Activated CD4-positive, alpha-beta T cell treated with anti-CD3 and anti-CD28 coated beads for 1 hour (primary cell): Measurements from ENCODE around the gene SPHK1.
A peak's percentile ranks its signal among the peaks of the same experiment; 100 is the strongest.

Source experiments
- DNase-seq: peaks from one replicate; pipeline ENCODE4 v3.0.0-alpha.2; 2020

Gene SPHK1

DNA sequence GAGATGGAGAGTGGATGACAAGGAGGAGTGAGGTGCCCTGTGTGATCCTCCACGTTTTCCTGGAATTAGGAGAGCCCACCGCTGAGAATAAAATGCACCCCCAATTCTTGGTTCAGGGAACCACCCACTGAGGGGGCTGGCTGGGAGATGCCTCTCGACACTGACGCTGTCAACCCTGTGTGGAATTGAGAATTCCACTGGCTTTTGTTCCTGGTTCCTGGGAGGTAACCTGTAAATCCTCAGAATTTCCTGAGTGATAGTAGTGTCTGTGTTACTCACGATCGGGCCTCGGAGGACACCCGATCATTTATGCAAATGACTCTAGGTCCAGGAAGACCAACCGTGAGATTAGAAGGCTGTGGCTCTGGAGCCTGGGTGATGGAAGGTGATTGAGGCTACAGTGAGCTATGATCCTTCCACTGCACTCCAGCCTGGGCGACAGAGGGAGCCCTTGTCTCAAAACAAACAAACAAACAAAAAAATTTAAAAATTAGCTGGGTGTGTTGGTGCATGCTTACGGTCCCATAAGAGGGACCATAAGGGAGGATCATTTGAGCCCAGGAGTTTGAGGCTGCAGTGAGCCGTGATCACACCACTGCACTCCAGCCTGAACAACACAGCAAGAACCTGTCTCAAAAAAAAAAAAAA lies 19.0 kb upstream of the SPHK1 start:
- no peak for DNase-seq

DNA sequence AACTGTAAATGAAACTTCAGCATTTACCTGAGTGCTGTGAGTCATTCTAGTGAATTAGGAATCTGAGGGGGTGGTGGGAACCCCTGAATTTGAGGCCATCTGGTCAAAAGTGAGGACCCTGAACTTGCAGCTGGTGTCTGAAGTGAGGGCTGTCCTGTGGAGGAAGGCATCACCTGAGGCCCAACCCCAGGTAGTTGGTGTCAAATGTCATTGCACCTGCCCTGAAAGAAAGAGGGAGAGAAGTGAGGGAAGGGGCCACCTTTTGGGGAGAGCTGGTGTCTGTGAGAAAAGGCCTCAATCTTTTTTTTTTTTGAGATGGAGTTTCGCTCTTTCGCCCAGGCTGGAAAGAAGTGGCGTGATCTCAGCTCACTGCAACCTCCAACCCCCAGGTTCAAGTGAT lies 18.2 kb upstream of the SPHK1 start:
- DNase-seq = no peak

DNA sequence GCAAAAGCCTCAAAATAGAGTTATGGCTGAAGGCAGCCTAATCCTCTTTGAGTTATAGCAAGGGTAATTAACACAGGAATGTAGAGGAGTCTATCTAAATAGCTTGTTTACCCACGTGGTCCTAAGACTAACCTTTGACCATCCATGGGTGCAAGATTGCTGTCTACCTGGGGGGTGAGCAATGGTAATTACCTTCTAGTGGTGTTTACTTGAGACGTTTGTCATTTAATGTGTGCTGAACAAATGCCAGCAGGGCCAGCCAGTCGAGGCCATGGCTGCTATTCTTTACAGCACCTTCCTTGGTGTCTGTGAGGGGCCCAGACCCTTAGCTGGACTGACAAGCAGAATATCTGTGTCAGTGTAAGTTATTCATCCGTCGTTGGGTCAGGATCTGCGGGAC lies 16.8 kb upstream of the SPHK1 start:
- no peak for DNase-seq

DNA sequence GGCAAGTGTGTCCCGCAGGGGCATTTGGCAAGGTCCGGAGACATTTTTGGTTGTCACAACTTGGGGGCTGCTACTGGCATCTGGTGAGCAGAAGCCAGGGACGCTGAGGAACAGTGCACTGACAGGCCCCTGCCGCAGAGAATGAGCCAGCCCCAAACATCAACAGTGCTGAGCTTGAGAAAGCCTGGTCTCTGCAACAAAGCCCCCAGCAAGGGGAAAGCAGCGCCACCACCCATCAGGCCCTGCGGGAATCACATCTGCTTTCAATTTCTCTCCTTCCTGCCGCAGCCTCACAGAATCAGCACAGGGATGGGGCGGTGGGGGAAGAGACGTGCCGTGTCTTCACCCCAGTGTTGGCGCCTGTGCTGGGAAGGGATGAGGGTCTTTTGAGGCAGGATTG lies 15.9 kb upstream of the SPHK1 start:
- DNase-seq = no peak

DNA sequence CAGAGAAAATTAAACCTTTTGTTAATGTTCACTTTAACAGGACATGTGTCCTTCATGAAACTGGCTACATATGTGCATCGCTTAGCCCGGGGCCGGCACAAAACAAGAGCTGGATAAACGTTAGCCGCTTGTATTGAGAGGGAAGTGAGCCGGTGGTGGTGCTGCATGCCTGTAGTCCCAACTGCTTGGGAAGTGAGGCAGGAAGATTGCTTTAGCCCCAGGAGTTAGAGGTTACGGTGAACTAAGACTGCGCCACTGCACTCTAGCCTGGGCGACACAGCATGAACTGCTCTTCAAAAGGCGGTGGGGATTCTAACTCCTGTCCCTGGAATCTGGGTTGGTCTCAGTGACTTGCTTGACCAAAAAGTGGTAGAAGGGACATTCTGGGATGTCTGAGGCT lies 15.0 kb upstream of the SPHK1 start:
- no peak for DNase-seq

DNA sequence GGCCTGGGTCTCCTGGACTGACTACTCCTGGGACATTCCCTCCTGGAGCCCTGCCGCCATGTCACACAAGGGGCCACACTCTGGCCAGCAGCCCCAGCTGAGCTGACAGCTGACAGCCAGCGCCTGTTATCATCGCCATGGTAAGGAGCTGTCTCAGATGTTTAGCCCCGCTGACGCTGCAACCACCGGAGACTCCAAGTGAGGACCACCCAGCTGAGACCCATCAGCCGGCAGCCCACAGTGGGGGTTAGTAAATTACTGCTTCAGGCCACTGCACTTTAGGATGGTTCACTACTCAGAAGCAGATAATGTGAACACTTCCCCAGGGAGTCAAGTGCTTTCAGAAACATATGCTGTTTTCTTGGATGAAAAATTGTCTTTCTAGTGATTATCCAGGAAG lies 14.6 kb upstream of the SPHK1 start:
- no peak for DNase-seq

DNA sequence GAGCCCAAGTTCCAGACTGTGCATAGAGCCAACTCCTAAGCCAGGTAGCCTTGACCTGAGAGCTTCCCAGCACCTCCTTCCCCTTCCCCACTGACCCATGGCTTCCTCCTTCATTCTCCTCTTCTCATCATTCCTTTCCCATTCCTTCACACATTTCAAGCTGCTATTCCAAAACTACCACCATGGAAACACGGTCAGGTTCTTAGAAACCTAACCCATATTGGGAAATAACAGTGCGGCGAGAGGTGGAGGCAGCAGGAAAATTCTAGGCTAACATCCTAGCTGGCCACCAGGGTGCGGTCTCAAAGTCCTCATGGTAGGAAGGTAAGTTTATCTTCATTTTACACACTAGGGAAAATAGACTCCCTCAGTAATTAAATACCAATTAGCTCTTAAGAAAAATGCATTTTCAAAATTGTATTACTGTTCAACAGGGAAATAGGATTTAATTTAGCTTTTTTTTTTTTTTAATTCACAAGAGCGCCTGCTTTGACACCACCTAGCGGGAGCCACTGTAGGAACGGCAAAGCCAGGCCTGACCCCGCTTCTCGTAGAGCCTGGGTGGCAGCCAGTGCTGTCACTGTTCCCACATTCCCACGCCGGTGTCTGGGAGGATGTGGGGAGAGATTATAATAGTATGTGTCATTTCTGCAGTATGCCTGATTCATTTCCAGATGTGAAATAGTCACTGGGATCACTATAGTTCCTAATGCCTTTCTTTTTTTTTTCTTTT lies 14.0 kb upstream of the SPHK1 start:
- DNase-seq = no peak

DNA sequence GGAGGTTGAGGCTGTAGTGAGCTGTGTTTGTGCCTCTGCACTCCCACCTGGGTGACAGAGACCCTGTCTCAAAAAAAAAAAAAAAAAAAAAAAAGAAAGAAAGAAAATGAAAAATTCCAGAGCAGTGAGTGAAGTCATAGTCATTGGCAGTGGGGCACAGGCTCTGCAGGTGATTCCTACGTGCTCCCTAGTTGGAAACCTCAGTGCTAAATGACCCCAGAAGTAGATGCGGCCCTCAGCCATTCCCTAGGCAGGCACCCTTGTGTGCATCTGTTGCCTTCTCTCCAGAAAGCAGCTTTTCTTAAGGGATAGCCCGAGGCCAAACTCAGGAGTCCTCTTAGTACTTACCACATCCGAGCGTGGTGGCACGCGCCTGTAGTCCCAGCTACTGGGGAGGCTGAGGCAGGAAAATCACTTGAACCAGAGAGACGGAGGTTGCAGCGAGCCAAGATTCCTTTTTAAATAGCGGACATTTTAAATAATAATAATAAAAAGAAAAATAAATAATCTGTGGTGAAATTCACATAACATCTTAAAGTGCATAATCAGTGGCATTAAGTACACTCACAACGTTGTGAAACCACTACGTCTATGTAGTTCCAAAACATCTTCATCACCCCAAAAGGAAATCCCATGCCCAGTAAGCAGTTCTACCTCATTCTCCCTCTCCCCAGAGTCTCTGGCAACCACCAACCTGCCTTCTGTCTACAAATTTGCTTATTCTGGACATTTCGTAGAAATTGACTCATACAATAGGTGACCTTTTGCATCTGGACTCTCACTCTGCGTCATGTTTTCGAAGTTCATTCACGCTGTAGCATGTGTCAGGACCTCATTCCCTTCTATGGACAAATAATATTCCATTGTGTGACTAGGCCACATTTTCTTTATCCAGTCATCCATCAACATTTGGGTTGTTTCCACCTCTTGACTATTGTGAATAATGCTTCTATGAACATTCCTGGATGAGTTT lies 12.5 kb upstream of the SPHK1 start:
- no peak for DNase-seq

DNA sequence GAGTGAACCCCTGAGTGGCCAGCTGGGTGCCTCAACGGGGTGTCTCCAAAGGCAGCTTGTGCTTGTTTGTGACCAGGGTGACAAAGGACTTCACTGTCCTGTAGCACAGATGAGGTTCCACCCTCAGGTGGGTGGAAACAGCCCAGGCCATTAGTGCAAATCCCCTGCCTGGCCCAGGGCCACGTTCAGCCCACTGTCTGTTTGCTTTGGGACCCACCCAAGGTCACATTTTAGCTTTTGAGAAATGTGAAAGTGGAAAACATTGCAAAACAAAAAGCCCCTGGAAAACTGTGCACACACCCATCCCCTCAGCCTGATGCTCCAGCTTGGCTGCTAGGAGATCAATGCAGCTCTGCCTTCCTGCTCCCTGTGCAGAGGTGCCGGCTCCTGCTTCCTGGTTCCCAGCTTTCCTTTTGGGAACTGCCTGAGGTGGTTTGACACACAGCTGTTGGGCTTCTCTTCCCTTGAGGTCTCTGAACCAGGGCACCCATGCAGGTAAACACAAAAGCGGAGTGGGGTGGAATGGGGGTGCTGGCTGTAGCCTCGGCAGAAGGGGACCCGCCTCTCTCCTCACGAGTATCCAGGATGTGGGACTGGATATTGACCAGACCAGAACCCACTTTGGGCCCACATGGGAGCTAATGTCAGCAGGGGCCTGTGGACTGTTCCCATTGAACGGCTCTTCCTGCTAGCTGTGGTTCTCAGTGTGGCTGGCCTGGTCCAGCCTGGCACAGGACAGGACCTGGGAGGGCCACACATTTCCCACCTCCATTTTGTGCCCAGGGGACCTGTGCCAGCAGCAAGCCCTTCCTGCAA lies 7.9 kb upstream of the SPHK1 start:
- DNase-seq = no peak

DNA sequence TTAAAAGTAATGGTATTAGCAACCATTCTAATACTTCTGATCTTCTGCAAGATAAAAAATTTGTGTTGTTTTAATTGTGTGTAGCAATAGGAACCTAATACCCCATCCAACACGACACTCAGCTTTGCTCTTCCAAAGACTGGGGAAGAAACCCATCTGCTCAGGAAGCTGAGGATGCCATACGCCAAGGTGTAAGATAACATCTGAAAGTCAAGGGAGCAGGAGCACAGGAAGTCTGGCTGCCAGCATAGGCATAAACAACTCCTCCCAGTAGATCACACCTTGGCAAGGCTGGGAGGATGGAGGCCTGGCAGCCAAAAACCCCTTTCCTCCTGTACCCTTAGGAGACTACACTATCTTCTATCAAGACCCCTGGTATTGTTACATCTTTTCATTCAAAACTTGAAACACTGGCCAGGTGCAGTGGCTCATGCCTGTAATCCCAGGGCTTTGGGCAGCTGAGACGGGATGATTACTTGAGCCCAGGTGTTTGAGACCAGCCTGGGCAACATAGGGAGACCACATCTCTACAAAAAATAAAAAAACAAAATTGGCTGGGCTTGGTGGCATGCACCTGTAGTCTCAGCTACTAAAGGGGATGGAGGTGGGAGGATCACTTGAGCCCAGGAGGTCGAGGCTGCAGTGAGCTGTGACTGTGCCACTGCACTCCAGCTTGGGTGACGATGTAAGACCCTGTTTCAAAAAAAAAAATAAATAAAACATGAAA lies 5.7 kb upstream of the SPHK1 start:
- DNase-seq = no peak

DNA sequence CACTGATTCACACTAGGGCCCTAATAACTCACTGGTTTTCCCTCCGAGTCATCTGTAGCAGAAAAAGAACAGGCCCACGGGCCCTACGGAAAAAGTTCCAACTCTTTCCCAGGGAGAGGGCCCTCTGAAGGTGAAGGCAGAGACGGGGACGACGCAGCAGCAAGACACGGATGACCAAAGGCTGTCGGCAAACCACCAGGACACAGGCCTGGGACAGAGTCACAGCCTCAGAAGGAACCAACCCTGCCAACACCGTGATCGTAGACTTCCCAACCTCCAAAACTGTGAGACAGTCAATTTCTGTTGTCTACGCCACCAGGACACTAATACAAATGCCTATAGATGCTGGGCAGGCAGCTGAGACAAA lies 5.2 kb upstream of the SPHK1 start:
- DNase-seq = no peak

DNA sequence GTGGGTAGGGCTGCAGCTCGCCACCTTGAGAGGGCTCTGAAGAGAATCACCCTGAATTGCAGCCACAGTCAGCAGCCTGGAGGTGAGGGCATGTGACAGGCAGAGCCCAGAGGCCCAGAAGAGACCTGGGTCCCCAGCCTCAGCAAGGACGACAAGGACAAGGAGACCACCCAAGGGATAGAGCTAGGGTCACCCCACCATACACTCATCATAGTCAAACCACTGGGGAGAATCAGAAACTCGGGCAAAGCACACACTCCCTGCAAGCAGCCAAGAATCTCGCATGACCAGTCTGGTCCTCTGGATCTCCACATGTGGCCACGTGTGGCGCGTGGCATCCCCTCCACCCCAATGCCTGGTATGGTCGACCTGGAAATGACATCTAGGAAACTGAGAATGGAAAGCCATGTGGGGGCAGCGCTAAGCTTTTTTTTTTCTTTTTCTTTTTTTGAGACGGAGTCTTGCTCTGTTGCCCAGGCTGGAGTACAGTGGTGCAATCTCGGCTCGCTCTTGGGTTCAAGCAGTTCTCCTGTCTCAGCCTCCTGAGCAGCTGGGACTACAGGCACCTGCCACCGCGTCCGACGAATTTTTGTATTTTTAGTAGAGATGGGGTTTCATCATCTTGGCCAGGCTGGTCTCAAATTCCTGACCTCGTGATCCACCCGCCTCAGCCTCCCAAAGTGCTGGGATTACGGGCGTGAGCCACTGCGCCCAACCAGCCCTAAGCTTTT lies 4.6 kb upstream of the SPHK1 start:
- no peak for DNase-seq

DNA sequence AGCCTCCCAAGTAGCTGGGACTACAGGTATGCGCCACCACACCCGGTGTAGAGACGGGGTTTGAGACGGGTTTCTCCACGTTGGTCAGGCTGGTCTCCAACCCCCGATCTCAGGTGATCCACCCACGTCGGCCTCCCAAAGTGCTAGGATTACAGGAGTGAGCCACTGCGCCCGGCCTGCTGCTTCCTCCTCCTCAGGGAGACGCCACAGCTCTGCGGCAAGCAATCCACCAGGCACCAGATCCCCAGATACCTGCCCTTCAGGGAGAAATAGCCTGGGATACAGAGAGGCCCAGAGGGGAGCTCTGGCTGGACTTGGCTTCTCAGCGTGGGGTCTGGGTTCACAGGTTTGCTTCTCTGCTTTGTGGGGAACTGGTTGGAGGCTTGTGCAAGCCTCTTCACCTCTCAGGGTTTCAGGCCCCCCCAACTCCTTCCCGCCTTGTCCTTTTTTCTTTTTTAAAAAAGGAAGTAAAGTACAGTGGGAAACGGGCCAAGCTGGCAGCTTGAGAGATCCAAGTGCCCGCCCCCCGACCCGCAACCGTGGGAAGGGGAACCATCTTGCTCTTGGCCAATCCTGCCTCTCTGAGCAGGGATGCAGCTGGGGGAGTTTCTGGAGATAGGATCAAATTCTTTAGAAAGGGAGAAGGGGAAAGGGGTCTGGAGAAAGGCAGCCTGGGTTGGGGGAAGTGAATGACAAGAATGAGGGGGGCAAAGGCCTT lies 2.6 kb upstream of the SPHK1 start:
- no peak for DNase-seq

DNA sequence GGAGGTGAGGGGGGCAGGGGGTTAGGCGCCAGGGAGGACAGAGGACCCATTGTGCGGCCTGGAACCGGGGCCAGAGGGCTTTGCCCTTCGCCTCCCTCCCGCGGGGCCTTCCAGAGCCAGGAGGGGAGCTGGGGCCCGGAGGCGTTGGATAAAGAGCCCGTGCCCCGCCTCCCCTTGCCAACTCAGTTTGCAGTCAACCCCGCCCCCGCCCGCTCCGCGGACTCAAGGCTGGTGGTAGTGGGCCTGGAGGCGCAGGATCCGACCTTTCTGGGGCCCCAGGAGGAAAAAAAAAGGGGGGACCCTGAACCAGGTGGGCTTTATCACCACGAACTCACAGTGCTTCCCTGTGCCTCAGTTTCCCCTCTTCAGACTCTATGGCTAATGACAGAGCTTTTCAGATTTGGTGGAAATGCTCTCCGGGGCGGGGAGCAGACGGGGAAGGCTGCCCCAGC lies 2.0 kb upstream of the SPHK1 start:
- DNase-seq = no peak

DNA sequence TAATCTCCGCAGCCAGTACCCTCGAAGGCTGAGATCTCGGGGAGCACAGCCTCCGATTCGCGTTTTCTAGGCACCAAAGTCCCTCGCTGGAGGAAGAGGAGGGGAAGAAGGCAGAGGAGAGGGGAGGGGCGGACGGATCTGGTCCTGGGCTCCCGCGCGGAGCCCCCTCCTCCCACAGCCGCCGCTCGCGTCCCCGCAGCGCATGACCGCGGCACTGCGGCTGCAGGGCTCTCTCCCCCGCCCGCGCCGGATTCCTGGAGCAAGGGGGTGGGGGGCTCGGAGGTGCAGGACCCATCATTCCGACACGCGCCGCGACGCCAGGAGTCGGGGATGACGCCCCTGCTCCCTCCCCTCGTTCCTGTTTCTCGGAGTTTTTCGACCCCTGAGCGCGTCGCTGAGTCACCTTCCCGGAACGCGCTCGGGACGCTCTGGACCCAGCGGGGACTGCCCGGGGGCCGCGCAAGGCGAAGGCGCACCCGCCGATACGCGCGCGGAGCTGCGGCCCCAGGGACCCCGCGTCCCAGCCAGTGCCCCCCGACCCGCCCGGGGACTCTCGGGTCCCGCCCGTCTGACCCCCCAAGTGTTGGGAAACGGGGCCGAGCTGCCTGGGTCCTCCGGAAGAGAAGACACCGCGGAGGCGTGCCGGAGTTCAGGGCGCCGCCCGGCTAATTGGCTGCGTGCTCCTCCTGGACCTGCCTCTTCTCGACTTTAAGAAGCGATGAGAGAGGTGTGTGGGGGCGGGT lies 1.4 kb upstream of the SPHK1 start:
- DNase-seq = peak; percentile 36

DNA sequence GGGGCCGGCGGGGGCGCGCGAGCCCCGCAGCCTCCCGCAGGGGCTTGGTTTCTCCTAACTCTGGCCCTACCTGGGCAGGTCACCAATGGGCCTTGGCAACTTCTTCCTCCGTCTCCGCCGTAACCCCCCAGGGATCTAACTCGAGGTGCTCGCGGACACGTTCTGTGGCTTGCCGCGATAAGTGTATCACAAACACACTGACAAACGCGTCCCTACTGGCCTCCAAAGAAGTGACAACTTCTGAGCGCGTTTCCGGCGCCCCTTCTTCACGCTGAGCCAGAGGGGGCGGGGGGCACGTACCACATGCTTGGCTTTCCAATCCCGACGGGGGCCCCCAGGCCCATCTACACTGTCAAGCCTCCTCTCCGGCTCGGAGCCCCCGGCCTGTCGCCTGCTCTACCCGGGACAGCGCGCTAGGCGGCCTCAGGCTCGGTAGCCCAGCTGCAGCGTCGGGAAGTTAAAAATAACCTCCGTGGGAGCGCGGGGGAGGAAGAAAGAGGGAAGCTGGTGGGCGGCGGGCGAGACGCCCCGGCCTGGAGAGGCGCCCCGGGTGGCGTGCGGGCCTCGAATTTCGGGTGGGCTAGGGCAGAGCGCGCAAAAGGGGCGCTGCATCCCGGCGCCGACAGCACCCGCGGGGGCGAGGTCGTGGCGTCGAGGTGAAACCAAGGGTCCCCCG lies 725 bp upstream of the SPHK1 start:
- no peak for DNase-seq

DNA sequence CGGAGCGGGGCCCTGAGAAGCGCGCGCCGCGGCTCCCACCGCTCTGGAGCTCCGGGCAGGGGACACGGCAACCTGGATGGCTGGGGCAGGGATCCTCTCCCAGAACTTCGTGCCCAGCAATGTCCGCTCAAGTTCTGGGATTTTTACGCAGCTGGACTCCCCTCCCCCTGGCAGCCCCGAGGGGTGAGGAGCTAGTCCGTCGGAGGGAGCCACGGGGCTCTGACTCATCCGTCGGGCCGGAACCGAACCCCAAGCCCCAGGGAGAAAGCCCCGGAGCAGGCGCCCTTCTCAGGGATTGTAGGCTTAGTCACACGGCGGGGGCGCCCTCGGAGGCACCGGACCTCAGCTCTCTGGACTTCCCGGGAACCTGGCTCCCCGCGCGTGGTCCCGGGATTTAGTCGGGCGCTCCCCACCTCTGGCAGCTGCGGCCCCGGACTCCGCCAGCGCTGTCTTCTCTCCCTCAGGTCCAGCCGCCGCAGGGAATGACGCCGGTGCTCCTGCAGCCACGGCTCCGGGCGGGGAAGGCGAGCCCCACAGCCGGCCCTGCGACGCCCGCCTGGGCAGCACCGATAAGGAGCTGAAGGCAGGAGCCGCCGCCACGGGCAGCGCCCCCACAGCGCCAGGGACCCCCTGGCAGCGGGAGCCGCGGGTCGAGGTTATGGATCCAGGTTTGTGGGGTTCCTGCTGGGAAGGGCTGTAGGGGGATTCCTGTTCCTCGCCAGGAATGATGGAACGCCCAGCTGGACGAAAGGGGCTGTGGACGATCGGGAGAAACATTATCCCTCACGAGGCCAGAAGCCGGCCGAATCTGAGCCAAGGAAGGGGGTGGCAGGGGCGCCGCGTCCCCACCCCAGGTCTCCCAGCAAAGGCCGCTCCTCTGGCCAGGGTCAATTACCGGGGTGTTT lies 830 bp downstream of the SPHK1 start:
- DNase-seq = no peak
